Measurements from ENCODE around the gene TMEM80. TPM values are rescaled to one million over a fixed set of nuclear protein-coding genes. Genes with fewer than 3 reads are reported as not detected.

The TMEM80 gene
- total and polyA plus RNA-seq, 9 of the 15 experiments (the other 6 are each of a cell fraction or from before 2014, with no cell fraction given), result 5.1 to 30.1 (median 12.4) TPM

DNA sequence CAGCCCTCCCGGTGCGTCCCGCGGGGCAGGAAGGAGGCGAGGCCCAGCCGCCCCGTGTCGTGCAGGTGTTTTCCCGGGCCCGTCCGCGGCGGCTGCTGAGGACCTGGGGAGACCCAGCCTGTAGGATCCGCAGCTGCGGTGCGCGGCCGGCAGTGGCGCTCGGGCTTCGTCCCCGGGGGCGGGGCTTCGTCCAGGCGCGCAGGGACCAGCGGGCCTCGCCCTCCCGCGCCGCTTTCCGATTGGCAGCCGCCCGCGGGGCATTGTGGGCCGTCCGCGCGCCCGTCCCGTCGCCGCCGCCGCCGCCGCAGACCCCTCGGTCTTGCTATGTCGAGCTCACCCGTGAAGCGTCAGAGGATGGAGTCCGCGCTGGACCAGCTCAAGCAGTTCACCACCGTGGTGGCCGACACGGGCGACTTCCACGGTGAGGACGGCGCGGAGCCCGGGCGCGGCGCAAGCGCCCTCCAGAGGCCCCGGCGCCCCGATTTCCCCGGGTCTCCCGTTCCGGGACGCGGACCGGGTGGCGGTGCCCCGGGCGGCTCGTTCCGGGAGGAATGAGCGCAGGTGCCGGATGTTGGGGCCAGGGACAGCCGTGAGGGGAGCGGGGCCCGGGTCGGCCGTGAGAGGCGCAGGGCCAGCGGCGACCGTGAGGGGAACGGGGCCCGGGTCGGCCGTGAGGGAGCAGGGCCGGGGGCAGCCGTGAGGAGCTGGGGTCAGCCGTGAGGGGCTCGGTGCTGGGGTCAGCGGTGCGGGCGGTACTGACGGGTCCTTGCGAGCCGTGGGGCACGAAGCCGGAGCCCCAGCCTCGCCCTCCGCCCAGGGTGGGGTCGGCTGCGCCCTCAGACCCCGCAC, 51.8 kb downstream of the TMEM80 start, which contains the start of gene TALDO1 (continued):
- peak; percentile 40; the same call in 1 of the 2 replicates for TF ChIP-seq THAP12 (CRISPR knock-in tag; IDR thresholded peaks at IDR 0.05)
- peak; percentile 53; the same call in 1 of the 2 replicates for TF ChIP-seq SP1 (CRISPR knock-in tag; IDR thresholded peaks at IDR 0.05)
- TF ChIP-seq RB1 (IDR thresholded peaks at IDR 0.05; ENCODE audit: low read depth), result peak; percentile 92
- peak; percentile 90 for TF ChIP-seq RBBP5 (IDR thresholded peaks at IDR 0.05; ENCODE audit: borderline replicate concordance, insufficient read depth, low read length, poor library complexity, severe bottlenecking)
- peak; percentile 67 for TF ChIP-seq TBP (optimal IDR thresholded peaks at IDR 0.05; ENCODE audit: low read depth, low read length)
- TF ChIP-seq PTBP1 (IDR thresholded peaks at IDR 0.05; ENCODE audit: low read depth, low read length), result no peak
- TF ChIP-seq ARID4B (CRISPR knock-in tag; IDR thresholded peaks at IDR 0.05), result peak; percentile 57; the same call in 1 of the 2 replicates
- TF ChIP-seq PML (IDR thresholded peaks at IDR 0.05; ENCODE audit: low read length), result 0 out of 2 replicates have a peak, but pooled peaks have one; percentile 58
- TF ChIP-seq TEAD2 (tag; IDR thresholded peaks at IDR 0.05), result no peak
- no peak for TF ChIP-seq ZNF165 (CRISPR knock-in tag; IDR thresholded peaks at IDR 0.05; ENCODE audit: borderline replicate concordance)
- no peak for TF ChIP-seq SNAPC5 (CRISPR knock-in tag; IDR thresholded peaks at IDR 0.05)
- no peak for TF ChIP-seq NUFIP1 (IDR thresholded peaks at IDR 0.05; ENCODE audit: partially characterized antibody)
- TF ChIP-seq TGIF2 (CRISPR knock-in tag; IDR thresholded peaks at IDR 0.05), result peak; percentile 91; the same call in 1 of the 2 replicates
- peak; percentile 88 to 96 for TF ChIP-seq E2F6 (IDR thresholded peaks at IDR 0.05; ENCODE audit: borderline replicate concordance in 1 of 2, extremely low read depth in 1 of 2, insufficient read depth in 1 of 2, insufficient read length in 1 of 2, low read depth in 1 of 2, low read length in 1 of 2, poor library complexity in 1 of 2, severe bottlenecking in 1 of 2)
- TF ChIP-seq POU5F1 (IDR thresholded peaks at IDR 0.05; ENCODE audit: borderline replicate concordance, low read depth, low read length, partially characterized antibody), result no peak
- TF ChIP-seq MTA1 (IDR thresholded peaks at IDR 0.05; ENCODE audit: borderline replicate concordance), result no peak
- TF ChIP-seq CEBPG (CRISPR knock-in tag; IDR thresholded peaks at IDR 0.05), result peak; percentile 26; the same call in 1 of the 2 replicates
- no peak for TF ChIP-seq CEBPG (tag; conservative IDR thresholded peaks at IDR 0.05 in 1 of 2, IDR thresholded peaks at IDR 0.05 in 1 of 2)
- TF ChIP-seq ZNF764 (CRISPR knock-in tag; IDR thresholded peaks at IDR 0.05; ENCODE audit: low read depth), result no peak
